GM21390 (cell line): ENCODE results near the gene SLF2.

Source experiments
- ATAC-seq: cut with Tn5 transposase; IDR thresholded peaks from one replicate; pipeline ENCODE4 v1.9.1; 2021; ENCODE audit not compliant: unreplicated experiment

SLF2 gene

DNA sequence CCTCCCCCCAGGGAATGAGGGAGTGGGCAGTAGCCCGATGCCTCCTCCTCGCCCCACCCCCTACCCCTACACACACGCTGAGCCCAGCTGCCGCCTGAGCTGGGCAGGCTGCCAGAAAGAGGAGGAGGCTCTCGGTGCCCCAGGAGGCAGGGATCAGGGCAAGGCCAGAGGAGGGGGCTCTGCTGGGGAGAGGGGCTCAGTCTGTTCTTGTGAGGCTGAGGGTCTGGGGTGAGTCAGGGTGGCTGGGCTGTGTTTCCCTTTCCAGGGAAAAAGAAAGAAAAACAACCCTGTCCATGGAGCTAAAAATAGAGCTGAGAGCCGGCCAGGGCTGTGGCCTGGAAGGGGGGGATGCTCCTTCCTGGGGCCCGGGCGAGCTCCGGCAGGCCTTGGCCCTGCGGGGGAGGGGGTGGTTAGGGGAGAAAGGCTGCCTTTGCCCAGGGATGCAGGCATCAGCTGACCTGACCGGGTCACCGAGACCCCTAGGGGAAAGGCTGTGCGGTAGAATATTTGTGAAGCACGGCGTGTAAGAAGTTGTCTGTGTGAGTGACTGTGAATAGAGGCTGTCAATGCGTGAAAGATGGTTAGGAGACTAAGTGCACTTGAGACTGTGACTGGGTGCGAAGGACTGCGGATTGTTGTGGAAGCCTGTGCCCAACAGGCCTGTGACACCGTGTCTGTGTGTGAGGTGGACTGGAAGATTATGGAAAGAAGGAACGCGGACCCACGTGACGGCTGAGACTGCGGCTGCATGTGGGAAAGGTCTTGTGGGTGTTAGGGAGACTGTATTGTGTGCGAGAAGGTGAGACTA is 85.6 kb downstream of the SLF2 start:
- ATAC-seq, result peak; percentile 33

DNA sequence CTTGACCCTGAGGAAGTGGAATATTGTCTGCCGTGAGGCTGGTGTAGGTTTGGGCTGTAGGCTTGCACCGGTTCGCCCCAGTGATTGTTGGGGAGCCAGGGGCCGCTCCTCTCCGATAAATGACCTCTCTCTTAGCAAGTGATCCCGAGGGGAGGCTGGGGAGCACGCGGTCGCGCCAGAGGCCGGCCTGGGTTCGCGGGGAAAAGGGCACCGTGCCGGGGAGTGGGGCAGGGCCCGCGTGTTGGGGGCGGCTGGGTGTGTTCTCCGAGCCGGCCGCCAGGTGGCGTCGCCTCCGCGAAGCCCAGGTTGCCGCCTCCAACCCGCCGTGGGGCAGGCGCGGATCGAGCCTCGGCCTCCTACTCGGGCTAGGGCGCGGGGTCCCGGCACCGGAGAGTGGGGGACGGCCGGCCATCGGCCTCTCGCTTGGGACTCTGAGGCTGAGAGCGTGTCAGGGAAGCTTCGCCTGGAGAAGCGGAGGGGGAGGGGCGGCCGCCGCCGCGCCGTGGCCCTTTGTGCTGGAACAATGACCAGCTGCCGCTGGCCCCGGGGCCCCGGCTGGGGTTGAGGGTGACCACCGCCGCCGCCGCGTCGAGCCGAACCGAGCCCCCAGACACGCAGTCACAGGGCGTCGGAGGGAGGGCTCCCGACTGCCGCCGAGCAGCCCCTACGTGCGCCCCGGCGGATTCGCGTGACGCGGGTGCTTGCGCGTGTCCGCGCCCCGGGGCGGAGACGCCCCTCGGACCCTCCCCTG is 86.4 kb downstream of the SLF2 start:
- peak; percentile 41 for ATAC-seq

DNA sequence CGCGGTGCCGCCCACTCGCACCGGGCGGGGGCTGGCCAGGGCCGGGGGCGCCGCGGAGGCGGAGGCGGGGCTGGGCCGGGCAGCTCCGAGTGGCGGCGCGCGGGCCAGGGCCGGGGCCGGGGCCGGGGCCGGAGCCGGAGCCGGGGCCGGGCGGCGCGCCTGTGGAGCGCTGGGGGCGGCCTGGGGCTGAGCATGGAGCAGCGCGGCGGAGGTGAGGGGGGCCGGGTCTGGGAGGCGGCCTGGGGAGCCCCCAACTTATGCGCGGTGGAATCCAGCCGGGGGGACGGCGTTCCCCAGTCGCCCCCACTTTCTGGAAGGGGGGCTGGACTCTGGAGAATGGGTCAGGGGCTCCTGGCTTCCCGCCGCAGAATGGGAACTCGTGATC is 87.0 kb downstream of the SLF2 start, which contains the start of gene LZTS2:
Gene LZTS2 (plus strand): TSS at position 67 of the 385 bp plus-strand sequence. CDS start 2,731 bp downstream, outside the sequence.
- ATAC-seq, result no peak

DNA sequence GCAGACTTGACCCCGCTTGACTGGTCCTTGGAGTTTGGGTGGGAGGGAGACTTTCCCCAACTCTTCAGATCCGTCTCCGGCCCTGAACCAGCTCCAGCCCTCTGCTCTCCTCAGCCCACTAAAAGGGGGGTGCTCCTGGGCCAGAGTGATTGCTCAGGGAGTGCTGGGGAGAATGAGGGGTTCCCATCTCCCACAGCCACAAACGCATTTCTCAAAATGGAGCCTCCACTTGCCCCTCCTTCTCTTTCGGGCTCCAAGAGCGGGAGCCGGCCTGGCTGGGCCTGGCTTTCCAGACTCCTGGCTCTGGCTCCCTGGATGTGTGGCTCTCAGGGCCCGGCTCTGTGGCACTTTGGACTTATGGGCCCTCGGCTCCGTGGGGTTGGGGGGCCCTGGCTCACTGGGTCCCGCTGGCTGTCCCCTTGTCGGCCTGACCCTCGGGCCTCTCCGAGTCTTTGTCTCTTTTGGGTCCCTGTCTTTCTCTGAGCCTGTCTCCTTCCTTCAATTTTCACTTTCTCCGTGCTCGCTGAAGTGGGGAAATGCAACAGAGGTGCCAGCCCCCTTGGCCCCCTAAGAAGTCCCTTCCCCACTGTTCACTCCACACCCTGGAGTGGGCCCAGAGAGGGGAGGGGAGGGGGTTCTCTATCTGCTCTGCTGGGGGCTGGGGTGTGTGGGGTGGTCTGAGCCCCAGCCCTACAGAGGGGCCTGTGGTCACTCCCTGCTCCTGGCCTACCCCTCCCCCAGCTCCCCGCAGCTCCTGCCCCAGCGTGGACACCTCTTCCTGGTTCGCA is 87.6 kb downstream of the SLF2 start:
- ATAC-seq, result no peak

DNA sequence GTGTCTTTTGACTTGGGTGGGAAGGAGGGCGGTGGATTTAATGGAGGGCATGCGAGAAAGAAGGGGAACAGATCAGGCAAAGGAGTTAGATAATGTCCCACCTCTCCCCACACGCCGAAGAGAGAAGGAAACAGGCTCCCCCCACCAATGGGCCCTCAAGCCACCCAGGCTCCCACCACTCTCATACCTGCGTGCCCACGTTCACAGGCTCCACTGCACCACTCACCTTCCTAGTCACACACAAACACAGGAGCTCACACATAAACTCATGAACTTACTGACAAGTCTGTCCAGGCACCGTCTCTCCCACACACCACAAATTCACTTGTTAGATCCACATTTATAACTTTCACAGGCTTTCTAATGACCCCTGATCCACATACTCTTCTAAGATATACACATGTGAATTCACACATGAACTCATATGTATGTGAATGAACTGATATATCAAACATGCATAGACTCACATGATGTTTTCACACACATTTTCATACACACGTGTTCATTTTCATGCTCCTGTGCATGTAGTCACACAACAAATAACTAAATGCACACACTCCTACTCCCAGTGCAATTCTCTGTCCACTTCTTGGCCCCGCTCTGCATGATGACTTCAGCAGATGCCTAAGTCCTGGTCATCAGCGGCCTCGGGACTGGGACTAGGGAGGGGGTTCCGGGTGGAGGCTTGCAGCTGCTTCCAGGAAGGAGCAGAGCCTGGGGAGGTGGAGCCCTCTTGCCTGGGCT is 88.3 kb downstream of the SLF2 start:
- no peak for ATAC-seq

DNA sequence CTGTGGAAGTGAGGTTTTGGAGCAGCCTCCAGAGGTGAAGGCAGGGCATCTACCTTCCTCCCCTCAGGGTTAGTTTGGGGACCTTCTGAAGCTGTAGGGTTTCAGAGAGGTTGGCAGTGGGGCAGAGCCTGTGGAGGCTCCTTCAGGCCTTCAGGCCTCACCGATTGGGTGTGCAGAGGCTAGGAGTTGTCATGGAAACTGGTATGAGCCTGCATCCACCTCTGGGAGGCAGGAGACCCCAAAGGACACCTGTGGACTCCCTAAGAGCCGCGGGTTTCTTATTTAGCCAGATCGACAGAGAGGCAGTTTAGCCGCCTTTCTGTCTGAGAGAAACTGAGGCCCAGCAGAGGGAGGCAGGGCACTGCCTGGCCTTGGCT is 88.9 kb downstream of the SLF2 start:
- ATAC-seq, result no peak

DNA sequence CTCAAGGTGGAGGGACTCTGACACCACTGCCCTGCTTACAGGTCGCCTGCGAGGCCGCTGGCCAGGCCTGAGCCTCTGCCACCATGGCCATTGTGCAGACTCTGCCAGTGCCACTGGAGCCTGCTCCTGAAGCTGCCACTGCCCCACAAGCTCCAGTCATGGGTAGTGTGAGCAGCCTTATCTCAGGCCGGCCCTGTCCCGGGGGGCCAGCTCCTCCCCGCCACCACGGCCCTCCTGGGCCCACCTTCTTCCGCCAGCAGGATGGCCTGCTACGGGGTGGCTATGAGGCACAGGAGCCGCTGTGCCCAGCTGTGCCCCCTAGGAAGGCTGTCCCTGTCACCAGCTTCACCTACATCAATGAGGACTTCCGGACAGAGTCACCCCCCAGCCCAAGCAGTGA is 89.7 kb downstream of the SLF2 start:
- ATAC-seq, result no peak

DNA sequence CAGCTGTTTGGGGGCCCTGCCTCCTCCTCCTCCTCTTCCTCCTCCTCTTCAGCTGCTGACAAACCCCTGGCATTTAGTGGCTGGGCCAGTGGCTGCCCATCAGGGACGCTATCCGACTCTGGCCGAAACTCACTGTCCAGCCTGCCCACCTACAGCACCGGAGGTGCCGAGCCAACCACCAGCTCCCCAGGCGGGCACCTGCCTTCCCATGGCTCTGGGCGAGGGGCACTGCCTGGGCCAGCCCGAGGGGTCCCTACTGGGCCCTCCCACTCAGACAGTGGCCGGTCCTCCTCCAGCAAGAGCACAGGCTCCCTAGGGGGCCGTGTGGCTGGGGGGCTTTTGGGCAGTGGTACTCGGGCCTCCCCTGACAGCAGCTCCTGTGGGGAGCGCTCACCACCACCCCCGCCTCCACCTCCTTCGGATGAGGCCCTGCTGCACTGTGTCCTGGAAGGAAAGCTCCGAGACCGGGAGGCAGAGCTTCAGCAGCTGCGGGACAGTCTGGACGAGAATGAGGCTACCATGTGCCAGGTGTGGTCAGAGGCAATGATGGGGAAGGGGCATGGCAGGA is 91.0 kb downstream of the SLF2 start:
- ATAC-seq, result no peak

DNA sequence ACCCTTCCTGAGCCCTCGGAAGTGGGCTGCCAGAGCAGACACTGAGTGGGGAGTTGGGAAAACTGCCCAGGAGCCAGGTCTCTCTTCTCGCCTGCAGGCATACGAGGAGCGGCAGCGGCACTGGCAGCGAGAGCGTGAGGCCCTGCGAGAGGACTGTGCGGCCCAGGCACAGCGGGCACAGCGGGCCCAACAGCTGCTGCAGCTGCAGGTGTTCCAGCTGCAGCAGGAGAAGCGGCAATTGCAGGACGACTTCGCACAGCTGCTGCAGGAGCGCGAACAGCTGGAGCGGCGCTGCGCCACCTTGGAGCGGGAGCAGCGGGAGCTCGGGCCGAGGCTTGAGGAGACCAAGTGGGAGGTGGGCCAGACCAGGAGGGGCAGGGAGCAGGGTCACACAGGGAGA is 92.6 kb downstream of the SLF2 start:
- ATAC-seq, result no peak

DNA sequence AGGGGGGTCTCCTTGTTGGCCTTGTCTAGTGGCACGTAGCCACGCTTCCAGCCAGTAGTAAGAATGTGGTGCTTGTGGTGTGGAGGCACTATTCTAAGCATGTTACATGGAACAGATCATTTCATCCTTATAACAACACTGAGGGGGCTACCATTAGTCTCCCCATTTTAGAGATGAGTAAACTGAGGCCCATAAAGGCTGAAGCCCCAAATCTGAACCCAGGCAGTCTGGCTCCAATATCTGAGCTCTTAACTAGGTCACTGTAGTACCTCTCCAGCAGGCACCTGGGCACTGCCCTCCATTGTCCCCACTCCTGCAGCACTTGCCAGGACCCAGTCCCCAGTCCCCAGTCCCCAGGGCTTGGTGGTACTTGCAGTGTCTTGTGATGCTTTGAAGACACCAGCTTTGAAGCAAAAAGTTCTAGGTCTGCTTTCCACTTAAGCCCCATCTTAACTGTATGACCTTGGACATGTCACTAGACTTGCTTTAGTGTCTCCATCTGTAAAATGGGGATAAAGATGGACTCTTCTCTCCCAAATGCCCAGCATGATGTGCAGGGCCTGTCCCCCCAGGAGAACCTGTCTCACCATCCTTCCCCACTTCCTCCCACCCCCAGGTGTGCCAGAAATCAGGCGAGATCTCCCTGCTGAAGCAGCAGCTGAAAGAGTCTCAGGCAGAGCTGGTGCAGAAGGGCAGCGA is 93.3 kb downstream of the SLF2 start:
- ATAC-seq, result no peak

DNA sequence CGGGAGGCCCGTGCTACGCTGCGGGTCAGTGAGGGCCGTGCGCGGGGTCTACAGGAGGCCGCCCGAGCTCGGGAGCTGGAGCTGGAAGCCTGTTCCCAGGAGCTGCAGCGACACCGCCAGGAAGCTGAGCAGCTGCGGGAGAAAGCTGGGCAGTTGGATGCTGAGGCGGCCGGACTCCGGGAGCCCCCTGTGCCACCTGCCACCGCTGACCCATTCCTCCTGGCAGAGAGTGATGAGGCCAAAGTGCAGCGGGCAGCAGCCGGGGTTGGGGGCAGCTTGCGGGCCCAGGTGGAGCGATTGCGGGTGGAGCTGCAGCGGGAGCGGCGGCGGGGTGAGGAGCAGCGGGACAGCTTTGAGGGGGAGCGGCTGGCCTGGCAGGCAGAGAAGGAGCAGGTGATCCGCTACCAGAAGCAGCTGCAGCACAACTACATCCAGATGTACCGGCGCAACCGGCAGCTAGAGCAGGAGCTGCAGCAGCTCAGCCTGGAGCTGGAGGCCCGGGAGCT is 93.9 kb downstream of the SLF2 start:
- no peak for ATAC-seq

DNA sequence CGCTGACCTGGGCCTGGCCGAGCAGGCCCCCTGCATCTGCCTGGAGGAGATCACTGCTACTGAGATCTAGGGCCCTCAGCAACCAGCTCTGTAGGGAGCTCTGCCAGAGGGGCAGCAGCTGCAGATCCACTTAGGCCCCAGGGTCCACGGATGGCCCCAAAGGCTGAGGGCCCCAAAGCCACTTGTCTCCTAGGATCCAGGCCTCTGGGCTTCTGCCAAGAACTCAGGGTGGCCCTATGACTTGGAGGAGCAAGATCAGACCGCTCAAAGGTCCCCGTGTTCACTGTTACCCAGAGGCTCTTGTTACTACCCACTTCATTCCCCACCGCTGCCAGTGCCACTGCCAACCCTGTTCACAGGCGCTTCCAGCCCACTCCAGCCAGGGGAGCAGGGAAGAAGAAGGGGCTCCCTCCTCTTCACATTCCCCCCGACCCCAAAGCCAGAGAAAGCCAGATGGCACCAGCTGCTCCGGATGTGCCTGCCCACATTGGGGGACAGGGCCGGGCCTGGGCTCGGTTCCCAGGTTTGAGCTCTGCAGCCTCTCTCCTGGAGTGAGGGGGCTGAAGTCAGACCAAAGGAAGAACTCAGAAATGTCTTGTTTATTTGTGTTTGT is 94.4 kb downstream of the SLF2 start:
- ATAC-seq, result no peak

DNA sequence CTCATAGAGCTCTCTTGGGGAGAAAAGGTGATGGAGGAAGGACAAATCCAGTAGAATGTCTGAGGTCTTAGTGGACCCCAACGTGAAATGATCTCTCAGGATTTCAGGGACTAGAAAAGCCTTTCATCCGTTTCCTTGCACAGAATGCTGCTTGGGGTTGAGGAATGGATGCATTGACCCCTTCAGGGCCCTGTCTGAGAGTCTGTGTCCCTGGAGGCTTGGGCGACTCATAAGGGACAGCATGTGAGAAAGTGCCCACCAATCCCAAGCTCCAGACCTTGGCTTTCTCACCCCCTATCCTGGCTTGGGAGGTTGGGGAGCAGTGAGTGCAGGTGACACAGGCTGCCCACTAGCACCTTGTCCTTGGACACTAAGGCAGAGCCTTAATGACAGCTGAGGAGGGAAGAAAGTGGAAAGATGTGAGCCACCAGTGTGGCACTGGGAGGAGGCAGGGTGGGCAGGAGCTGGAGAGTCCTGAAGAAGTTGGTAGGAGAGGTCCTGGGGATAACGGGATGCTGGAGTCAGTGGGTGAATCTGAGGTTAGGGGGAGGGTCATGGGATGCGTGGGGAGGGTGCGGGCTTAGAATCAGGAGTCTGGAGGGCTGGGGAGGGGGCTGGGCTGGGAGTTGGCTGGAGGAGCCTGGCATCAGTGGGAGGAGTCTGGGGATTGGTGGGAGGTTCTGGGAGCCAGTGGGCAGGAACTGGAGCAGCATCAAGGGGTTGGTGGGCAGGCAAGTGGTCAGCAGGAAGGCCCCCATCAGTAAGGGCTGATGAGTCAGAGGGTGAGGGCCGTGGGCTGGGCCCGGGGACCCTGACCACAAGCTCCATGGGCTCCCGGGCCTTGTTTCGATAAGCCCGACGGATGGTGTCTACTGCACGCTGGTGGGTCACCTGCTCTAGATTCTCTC is 95.4 kb downstream of the SLF2 start:
- ATAC-seq, result no peak

DNA sequence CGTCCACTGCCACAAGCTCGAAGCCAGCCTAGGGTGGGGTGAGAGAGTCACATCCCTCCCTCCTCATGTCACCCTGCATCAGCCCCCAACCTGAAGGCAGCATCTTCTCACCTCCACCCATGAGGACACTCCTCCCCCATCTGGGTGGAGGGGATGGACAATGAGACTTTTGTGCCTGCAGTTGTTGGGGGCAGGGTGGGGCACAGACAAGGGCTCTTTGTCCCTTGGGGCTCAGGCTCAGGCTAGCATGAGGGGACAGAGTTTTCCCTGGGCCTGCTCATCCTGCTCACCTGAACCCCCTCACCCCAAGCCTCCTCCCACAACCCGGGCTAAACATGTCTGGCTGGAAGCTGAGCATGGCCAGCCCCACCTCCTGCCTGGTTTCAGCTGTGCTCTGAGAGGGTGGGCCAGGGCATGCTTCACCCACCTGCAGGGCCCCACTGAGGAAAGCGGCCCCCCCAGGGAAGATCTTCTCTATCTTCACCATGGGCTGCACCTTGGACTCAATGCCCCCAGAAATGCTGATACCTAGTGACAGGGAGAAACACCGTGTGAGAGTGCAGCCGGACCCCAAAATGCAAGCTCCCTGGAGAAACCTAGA is 96.2 kb downstream of the SLF2 start:
- ATAC-seq, result no peak

DNA sequence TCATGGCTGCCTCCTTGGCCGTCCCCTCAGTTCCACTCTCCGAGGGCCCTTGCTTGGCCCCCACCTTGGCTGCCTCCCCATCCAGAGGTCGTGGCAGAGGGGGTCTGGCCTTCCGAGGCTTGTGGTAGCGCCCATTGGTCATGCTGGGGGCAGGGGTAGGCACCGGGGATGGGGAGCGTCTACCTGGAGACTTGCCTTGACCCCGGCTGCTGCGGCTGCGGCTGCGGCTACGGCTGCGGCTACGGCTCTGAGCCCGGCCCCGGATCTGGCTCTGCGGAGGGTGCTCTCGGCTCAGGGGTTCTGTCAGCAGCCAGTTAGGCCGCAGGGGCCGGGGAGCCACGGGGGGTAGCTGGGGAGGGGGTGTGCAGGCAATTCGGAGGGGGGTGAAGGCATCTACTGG is 97.6 kb downstream of the SLF2 start:
- ATAC-seq, result no peak

DNA sequence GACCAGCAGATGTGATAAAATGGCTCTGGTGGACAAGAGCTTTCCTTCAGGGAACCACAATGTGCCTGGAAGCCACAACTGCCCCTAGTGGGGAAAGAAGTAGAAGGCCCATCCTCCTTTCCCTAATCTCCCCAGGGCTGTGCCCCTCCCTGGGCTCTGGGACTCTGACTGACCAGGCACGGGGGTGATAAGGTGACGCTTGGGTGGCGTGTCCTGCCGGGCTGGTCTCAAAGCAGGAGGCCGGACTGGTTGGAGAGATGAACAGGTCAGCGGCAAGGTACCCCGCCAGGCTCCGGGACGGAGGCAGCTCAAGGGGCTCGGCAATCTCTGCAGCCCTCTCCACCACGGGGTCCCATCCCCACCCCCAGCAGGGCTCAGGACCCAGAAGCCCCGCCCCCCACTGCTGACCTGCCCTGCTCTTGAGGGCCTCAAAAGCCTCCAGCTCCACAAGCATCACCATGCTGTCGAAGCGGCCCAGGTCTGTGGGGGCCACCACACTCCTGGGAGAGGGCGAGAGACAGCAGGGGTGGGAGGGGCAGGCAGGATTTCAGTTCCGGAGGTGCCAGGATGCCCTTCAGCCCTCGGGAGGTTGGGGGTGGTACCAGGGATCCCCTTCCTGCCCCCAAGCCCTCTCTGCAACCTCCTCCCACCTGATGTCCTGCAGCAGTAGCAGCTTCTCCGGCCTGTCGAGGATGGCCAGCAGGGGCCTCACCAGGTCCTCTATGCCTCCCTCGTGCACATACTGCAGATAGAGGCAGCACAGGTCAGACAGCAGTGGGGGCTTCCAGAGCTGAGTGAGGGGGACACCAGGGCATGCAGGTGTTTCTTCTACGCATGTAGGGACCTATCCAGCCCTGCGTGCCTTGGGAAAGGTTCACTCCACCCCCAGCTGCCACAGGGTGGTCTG is 99.0 kb downstream of the SLF2 start:
- ATAC-seq, result no peak
